GM12874 (cell line): ENCODE results near the gene KRT86.
A peak's percentile ranks its signal among the peaks of the same experiment; 100 is the strongest.

Experiments
- TF ChIP-seq, protein P1 (sequence below): IDR thresholded peaks from 2 replicates; pipeline ENCODE4 v1.5.1; 2011; ENCODE audit warnings: low read depth, mild to moderate bottlenecking, control low read depth, low read length, moderate library complexity; ENCODE audit not compliant: insufficient read depth

Gene KRT86

DNA sequence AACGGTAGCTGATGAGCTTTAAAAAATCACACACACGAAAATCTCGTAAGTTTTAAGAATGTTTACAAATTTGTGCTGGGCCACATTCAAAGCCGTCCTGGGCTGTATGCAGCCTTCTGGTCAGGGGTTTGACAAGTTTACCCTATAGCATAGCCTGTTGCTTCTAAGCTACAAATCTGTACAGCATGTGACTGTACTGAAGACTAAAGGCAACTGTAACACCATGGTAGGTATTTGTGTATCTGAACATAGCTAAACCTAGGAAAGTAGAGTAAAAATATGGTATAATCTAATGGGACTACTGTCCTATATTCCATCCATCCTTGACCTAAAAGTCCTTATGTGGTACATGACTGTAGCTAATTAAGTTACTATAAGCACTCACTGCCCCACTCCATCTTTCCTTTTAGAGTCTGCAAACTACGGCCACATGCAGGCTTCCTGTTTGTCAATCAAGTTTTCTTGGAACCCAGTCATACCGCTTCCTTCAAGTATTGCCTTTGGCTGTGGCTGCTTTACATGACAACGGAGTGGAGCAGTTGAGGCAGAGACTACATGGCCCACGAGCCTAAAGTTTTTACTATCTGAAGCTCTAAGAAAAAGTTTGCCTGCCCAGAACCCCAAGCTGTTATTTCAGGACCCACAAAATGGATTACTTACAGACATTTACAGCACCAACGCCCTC is 22.9 kb upstream of the KRT86 start:
- TF ChIP-seq, protein P1, sequence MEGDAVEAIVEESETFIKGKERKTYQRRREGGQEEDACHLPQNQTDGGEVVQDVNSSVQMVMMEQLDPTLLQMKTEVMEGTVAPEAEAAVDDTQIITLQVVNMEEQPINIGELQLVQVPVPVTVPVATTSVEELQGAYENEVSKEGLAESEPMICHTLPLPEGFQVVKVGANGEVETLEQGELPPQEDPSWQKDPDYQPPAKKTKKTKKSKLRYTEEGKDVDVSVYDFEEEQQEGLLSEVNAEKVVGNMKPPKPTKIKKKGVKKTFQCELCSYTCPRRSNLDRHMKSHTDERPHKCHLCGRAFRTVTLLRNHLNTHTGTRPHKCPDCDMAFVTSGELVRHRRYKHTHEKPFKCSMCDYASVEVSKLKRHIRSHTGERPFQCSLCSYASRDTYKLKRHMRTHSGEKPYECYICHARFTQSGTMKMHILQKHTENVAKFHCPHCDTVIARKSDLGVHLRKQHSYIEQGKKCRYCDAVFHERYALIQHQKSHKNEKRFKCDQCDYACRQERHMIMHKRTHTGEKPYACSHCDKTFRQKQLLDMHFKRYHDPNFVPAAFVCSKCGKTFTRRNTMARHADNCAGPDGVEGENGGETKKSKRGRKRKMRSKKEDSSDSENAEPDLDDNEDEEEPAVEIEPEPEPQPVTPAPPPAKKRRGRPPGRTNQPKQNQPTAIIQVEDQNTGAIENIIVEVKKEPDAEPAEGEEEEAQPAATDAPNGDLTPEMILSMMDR: no peak

GRCh38 chr12:52252175-52252615 is 22.2 kb upstream of the KRT86 start:
- TF ChIP-seq, protein P1: peak; percentile 29; the same call in 1 of the 2 replicates

DNA sequence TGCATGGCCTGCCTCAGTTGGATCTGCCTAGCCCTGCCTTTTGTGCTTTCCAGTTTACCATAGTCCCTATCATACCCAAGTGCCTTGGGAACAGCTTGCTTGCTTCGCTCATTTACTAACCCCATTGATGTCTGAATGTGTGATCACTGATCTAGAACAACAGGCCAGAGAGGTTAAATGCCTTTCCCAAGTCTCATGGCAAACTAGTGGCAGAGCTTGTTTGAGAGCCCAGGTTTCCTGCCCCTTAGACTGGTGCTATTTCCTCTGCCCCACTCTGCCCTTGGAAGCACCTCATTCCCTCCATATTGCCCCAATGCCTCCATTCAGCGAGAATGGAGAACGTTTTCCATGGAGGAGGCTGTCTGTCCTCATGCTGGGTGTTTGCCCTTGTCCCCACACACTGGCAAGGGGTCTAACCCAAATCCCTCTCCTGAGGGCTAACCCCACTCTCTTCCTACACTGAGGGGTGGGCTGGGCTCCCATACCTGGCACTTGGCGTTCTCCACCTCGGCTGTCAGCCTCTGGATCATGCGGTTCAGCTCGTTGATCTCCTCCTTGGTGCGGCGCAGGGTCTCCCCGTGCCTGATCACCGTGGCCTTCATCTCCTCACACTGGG is 21.6 kb upstream of the KRT86 start:
- TF ChIP-seq, protein P1: no peak

- TF ChIP-seq, protein P1: no peak
These were observed 20.9 kb upstream of the KRT86 start for GRCh38 chr12:52253391-52254179.

DNA sequence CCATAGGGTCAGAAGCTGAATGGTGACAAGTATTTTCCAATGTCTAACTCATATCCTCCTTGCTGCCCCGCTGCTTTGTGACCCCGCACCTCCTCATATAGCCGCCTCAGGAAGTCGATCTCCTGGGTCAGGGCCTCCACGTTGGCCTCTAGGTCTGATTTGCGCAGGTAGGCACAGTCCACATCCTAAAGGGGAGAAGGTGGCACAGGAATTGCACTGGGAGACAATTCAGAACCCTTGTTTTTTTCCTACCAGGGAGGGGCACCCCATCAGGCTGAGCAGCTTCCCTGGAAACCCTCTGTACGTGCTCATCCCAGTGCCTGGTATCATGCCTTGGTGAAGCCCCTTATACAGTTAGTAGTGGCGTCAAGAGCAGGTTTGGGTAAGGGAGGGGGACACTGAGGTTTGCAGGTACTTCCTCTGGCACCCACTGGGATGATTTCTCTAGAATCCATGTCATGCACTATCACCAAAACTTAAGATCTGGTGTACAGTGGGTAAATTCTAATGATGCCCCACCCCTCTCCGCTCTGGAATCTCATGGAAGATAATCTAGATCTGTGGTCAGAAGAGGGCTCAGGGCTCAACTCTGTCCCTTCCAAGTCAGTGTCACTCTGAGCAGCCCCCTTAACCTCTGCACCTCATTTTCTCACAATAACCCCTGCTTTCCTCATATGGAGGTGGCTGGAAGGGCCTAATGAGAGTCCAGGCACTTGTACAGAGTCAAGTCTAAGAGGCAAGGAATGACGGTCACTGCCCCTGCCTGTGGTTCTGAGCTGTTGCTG is 20.1 kb upstream of the KRT86 start:
- TF ChIP-seq, protein P1: no peak

- TF ChIP-seq, protein P1: no peak
These were observed 19.3 kb upstream of the KRT86 start for GRCh38 chr12:52254965-52255751.
